HepG2 (cell line): ENCODE results near the gene DNAJC15. TPM values are rescaled to one million over a fixed set of nuclear protein-coding genes. Genes with fewer than 3 reads are reported as not detected.

ENCODE experiments used
- CREM ChIP-seq, 2 experiments: sonication (generic) in 1 of 2; formaldehyde crosslinking in 1 of 2; IDR thresholded peaks; 2 replicates each; pipeline versions ENCODE4 v1.4.0 to v1.6.1; 2016 to 2020; ENCODE audit warnings: antibody characterized with exemption in 1 of 2, mild to moderate bottlenecking in 1 of 2, missing genetic modification reagents in 1 of 2
- FOXO1 ChIP-seq: sonication (generic); formaldehyde crosslinking; IDR thresholded peaks from 2 replicates; pipeline ENCODE4 v1.4.0; 2020; ENCODE audit warnings: missing genetic modification reagents
- MLXIP ChIP-seq: sonication (generic); formaldehyde crosslinking; IDR thresholded peaks from 2 replicates; pipeline ENCODE4 v1.9.0; 2021; ENCODE audit warnings: missing genetic modification reagents, borderline replicate concordance
- NR2F6 ChIP-seq, 2 experiments: IDR thresholded peaks; 2 replicates each; pipeline ENCODE4 v1.6.1; 2016; ENCODE audit warnings: antibody characterized with exemption in 1 of 2, mild to moderate bottlenecking in 1 of 2
- SALL1 ChIP-seq: sonication (generic); formaldehyde crosslinking; IDR thresholded peaks from 2 replicates; pipeline ENCODE4 v1.8.0; 2022; ENCODE audit warnings: mild to moderate bottlenecking, missing genetic modification reagents
- SP5 ChIP-seq: IDR thresholded peaks from 2 replicates; pipeline ENCODE4 v1.6.1; 2016; ENCODE audit warnings: low read depth, borderline replicate concordance
- STAG1 ChIP-seq: sonication (generic); formaldehyde crosslinking; IDR thresholded peaks from 2 replicates; pipeline ENCODE4 v1.4.0; 2020; ENCODE audit warnings: missing genetic modification reagents
- TBP ChIP-seq: sonication (generic); formaldehyde crosslinking; IDR thresholded peaks from 2 replicates; pipeline ENCODE4 v1.5.0; 2020; ENCODE audit warnings: missing genetic modification reagents
- XRCC5 ChIP-seq: fragments of 200-400 bp; formaldehyde crosslinking; optimal IDR thresholded peaks from 2 replicates; pipeline ENCODE3; 2017; ENCODE audit warnings: mild to moderate bottlenecking, low read length
- ZBTB10 ChIP-seq: sonication (generic); formaldehyde crosslinking; IDR thresholded peaks from 2 replicates; pipeline ENCODE4 v1.4.0; 2020; ENCODE audit warnings: missing genetic modification reagents, borderline replicate concordance
- ZMYM2 ChIP-seq: sonication (generic); formaldehyde crosslinking; IDR thresholded peaks from 2 replicates; pipeline ENCODE4 v1.8.0; 2022; ENCODE audit warnings: mild to moderate bottlenecking, missing genetic modification reagents
- ZNF205 ChIP-seq: IDR thresholded peaks from 2 replicates; pipeline ENCODE4 v1.6.1; 2018; ENCODE audit warnings: missing biosample characterization, missing genetic modification reagents
- ZNF792 ChIP-seq: IDR thresholded peaks from 2 replicates; pipeline ENCODE4 v1.6.1; 2016
- polyA plus RNA-seq, 8 experiments: library from polyadenylated mRNA; depleted of rRNA in 3 of 8; stranded (reverse) in 7 of 8; unstranded in 1 of 8; fragments of >200 nt; fragmentation: Illumina TruSeq in 4 of 8; extraction: Trizol in 4 of 8; gene quantifications; 2 replicates each; pipeline versions ENCODE4 v1.2.1 to v1.2.3, GENCODE V29; 2011 to 2016; ENCODE audit warnings: low read depth in 4 of 8, missing spikeins in 1 of 8, mixed read lengths in 1 of 8; ENCODE audit not compliant: insufficient read depth in 1 of 8
- total RNA-seq, 5 experiments: library from RNA; depleted of rRNA; stranded (reverse); fragments of >200 nt; fragmentation: Illumina TruSeq; extraction: Trizol; gene quantifications; 2 replicates each; pipeline ENCODE4 v1.2.3, GENCODE V29; 2016; ENCODE audit warnings: low read depth in 1 of 5
- TF ChIP-seq, protein P1 (sequence below): sonication (generic); formaldehyde crosslinking; IDR thresholded peaks from 2 replicates; pipeline ENCODE4 v1.8.1; 2023; ENCODE audit warnings: missing genetic modification reagents, inconsistent platforms, borderline replicate concordance
- TF ChIP-seq, protein P2 (sequence below): IDR thresholded peaks from 2 replicates; pipeline ENCODE4 v1.6.1; 2016
- TF ChIP-seq, protein P3 (sequence below): IDR thresholded peaks from 2 replicates; pipeline ENCODE4 v1.6.1; 2016; ENCODE audit warnings: control low read depth

The DNAJC15 gene
- total and polyA plus RNA-seq, 2 of the 13 experiments (the other 11 are each of a cell fraction or from before 2014, with no cell fraction given) = 23.0 to 31.9 TPM

- TF ChIP-seq NR2F6 (IDR thresholded peaks at IDR 0.05) (no peak), NR2F6 (CRISPR knock-in tag; IDR thresholded peaks at IDR 0.05) (peak; percentile 60; the same call in 1 of the 2 replicates), ZNF792 (CRISPR knock-in tag) (peak; percentile 46; the same call in 1 of the 2 replicates), ZNF205 (CRISPR knock-in tag) (peak; percentile 67; the same call in 1 of the 2 replicates), TBP (no peak), CREM (IDR thresholded peaks at IDR 0.05) (peak; percentile 69), CREM (CRISPR knock-in tag; IDR thresholded peaks at IDR 0.05) (no peak), ZBTB10 (CRISPR knock-in tag) (peak; percentile 65; the same call in 1 of the 2 replicates), STAG1 (CRISPR knock-in tag) (peak; percentile 10; the same call in 1 of the 2 replicates), XRCC5 (no peak), ZMYM2 (0 out of 2 replicates have a peak, but pooled peaks have one; percentile 24), MLXIP (no peak), SALL1 (CRISPR knock-in tag) (peak; percentile 62), FOXO1 (CRISPR knock-in tag) (peak; percentile 51; the same call in 1 of the 2 replicates), SP5 (CRISPR knock-in tag) (peak; percentile 59; the same call in 1 of the 2 replicates)
- TF ChIP-seq, protein P1, sequence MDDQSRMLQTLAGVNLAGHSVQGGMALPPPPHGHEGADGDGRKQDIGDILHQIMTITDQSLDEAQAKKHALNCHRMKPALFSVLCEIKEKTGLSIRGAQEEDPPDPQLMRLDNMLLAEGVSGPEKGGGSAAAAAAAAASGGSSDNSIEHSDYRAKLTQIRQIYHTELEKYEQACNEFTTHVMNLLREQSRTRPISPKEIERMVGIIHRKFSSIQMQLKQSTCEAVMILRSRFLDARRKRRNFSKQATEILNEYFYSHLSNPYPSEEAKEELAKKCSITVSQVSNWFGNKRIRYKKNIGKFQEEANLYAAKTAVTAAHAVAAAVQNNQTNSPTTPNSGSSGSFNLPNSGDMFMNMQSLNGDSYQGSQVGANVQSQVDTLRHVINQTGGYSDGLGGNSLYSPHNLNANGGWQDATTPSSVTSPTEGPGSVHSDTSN (CRISPR knock-in tag) = no peak
- TF ChIP-seq, protein P2, sequence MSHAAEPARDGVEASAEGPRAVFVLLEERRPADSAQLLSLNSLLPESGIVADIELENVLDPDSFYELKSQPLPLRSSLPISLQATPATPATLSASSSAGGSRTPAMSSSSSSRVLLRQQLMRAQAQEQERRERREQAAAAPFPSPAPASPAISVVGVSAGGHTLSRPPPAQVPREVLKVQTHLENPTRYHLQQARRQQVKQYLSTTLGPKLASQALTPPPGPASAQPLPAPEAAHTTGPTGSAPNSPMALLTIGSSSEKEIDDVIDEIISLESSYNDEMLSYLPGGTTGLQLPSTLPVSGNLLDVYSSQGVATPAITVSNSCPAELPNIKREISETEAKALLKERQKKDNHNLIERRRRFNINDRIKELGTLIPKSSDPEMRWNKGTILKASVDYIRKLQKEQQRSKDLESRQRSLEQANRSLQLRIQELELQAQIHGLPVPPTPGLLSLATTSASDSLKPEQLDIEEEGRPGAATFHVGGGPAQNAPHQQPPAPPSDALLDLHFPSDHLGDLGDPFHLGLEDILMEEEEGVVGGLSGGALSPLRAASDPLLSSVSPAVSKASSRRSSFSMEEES (CRISPR knock-in tag) = peak; percentile 44; the same call in 1 of the 2 replicates
- TF ChIP-seq, protein P3, sequence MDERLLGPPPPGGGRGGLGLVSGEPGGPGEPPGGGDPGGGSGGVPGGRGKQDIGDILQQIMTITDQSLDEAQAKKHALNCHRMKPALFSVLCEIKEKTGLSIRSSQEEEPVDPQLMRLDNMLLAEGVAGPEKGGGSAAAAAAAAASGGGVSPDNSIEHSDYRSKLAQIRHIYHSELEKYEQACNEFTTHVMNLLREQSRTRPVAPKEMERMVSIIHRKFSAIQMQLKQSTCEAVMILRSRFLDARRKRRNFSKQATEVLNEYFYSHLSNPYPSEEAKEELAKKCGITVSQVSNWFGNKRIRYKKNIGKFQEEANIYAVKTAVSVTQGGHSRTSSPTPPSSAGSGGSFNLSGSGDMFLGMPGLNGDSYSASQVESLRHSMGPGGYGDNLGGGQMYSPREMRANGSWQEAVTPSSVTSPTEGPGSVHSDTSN = no peak
These were observed 34.4 kb downstream of the DNAJC15 start (continued) for GRCh38 chr13:43057653-43058317.
